ENCODE measurements around the gene LEFTY1. TPM values are rescaled to one million over a fixed set of nuclear protein-coding genes. Genes with fewer than 3 reads are reported as not detected.

Gene LEFTY1
- total RNA-seq, 4 donors from 2014 or later, result 1.0 TPM; not detected in 3

- WGBS, 2 donors, result 90% methylated on average over 12 of the region's 12 CpGs
- Histone ChIP-seq H3K36me3 (peaks cover 19 to 25% of the 10 kb centered on the region in 2 donors), H3K9me3 (no peaks in the 10 kb centered on the region), H3K4me1 (peaks cover 4 to 24% of the 10 kb centered on the region in 2 donors), H3K4me3 (replicated peaks in 1 of 3) (no peak overlapping the region), H3K27ac (no peak overlapping the region), H3K27me3 (no peaks in the 10 kb centered on the region)
- TF ChIP-seq CTCF (IDR thresholded peaks at IDR 0.05) (no peak), POLR2A (IDR thresholded peaks at IDR 0.05) (no peak)
- DNase-seq, result no peak
- intact Hi-C loops (cut with DNase I), result no loop called here
Measured at GRCh38 chr1:225875044-225875815, 13.7 kb downstream of the LEFTY1 start.

- Histone ChIP-seq H3K4me1 (peaks cover 3 to 16% of the 10 kb centered on the region in 2 donors), H3K27ac (no peak overlapping the region), H3K4me3 (replicated peaks in 1 of 3) (no peak overlapping the region), H3K36me3 (peaks cover 19 to 25% of the 10 kb centered on the region in 2 donors), H3K27me3 (no peaks in the 10 kb centered on the region), H3K9me3 (no peaks in the 10 kb centered on the region)
- WGBS, 2 donors, result 96 to 99% methylated on average over 7 to 11 of the region's 11 CpGs
- no peak for DNase-seq
- intact Hi-C loops (cut with DNase I), result no loop called here
- TF ChIP-seq POLR2A (IDR thresholded peaks at IDR 0.05), result no peak
- TF ChIP-seq CTCF (IDR thresholded peaks at IDR 0.05), result no peak
Measured at GRCh38 chr1:225874431-225874830, 14.5 kb downstream of the LEFTY1 start.

GRCh38 chr1:225873281-225873850 lies 15.6 kb downstream of the LEFTY1 start:
- intact Hi-C loops (cut with DNase I), result no loop called here
- Histone ChIP-seq H3K27me3 (no peaks in the 10 kb centered on the region), H3K36me3 (peaks cover 19 to 33% of the 10 kb centered on the region in 2 donors), H3K4me1 (peaks cover 0 to 6% of the 10 kb centered on the region in 2 donors), H3K4me3 (replicated peaks in 1 of 3) (no peak overlapping the region), H3K9me3 (no peaks in the 10 kb centered on the region), H3K27ac (no peak overlapping the region)
- no peak for DNase-seq
- WGBS, 2 donors, result 97 to 100% methylated on average over 5 to 10 of the region's 10 CpGs
- no peak for TF ChIP-seq POLR2A (IDR thresholded peaks at IDR 0.05)
- no peak for TF ChIP-seq CTCF (IDR thresholded peaks at IDR 0.05)

GRCh38 chr1:225872075-225872430 lies 16.9 kb downstream of the LEFTY1 start:
- Histone ChIP-seq H3K9me3 (no peaks in the 10 kb centered on the region), H3K4me3 (replicated peaks in 1 of 3) (no peak overlapping the region), H3K27me3 (no peaks in the 10 kb centered on the region), H3K4me1 (no peaks in the 10 kb centered on the region), H3K36me3 (peaks cover 19 to 34% of the 10 kb centered on the region in 2 donors), H3K27ac (no peak overlapping the region)
- WGBS, 2 donors, result 88 to 90% methylated on average over 3 of the region's 3 CpGs
- intact Hi-C loops (cut with DNase I), result no loop called here
- DNase-seq, result no peak
- TF ChIP-seq POLR2A (IDR thresholded peaks at IDR 0.05), result no peak
- TF ChIP-seq CTCF (IDR thresholded peaks at IDR 0.05), result no peak

Measured in thyroid gland (tissue), 4 donors.